A673 (cell line): ENCODE results near the gene FSIP1. TPM values are rescaled to one million over a fixed set of nuclear protein-coding genes. Genes with fewer than 3 reads are reported as not detected.

ENCODE experiments used
- BruUV-seq: library from RNA; stranded (reverse); fragments of 400-500 nt; replicated peaks from 2 replicates; lab custom pipeline; 2021; lab: Mats Ljungman, UMichigan
- CTCF ChIA-PET: fragments of 300-600 bp; sonication (Branson Sonifier 250); formaldehyde crosslinking; loops from one replicate; lab custom pipeline; 2022; ENCODE audit warnings: antibody characterized with exemption; lab: Charles Lee
- POLR2A ChIA-PET: fragments of 300-600 bp; sonication (Branson Sonifier 250); formaldehyde crosslinking; loops from one replicate; lab custom pipeline; 2022; ENCODE audit warnings: antibody characterized with exemption; ENCODE audit not compliant: low non-redundant PET; lab: Charles Lee
- DNase-seq: peaks from one replicate; pipeline ENCODE4 v3.0.0-alpha.2; 2015; ENCODE audit warnings: low spot score
- H3K27ac ChIP-seq: fragments of 200-600 bp; sonication (generic); 2 replicates; pipeline ENCODE4 v1.5.1; 2016; ENCODE audit warnings: mixed run types, low read depth, mild to moderate bottlenecking, mixed read lengths, antibody characterized with exemption, low read length; ENCODE audit not compliant: poor library complexity, severe bottlenecking
- H3K27me3 ChIP-seq: fragments of 200-600 bp; sonication (generic); replicated peaks from 2 replicates; pipeline ENCODE4 v1.6.1; 2017; ENCODE audit warnings: mixed run types, low read depth, mild to moderate bottlenecking, mixed read lengths, antibody characterized with exemption, low read length; ENCODE audit not compliant: insufficient read depth, poor library complexity
- H3K36me3 ChIP-seq: fragments of 200-600 bp; sonication (generic); 2 replicates; pipeline ENCODE4 v1.6.1; 2016; ENCODE audit warnings: mixed run types, mild to moderate bottlenecking, mixed read lengths, antibody characterized with exemption, low read length; ENCODE audit not compliant: insufficient read depth, poor library complexity, severe bottlenecking
- H3K4me1 ChIP-seq: fragments of 200-600 bp; sonication (generic); 2 replicates; pipeline ENCODE4 v1.6.1; 2017; ENCODE audit warnings: mixed run types, mild to moderate bottlenecking, mixed read lengths, antibody characterized with exemption, low read length; ENCODE audit not compliant: insufficient read depth, poor library complexity, severe bottlenecking
- H3K4me3 ChIP-seq: fragments of 200-600 bp; sonication (generic); 2 replicates; pipeline ENCODE4 v1.5.1; 2016; ENCODE audit warnings: low read depth, mixed run types, mild to moderate bottlenecking, mixed read lengths, low read length; ENCODE audit not compliant: poor library complexity, severe bottlenecking
- H3K9me3 ChIP-seq: fragments of 200-600 bp; sonication (generic); 2 replicates; pipeline ENCODE4 v1.6.1; 2016; ENCODE audit warnings: mixed run types, low read depth, mild to moderate bottlenecking, mixed read lengths, antibody characterized with exemption, low read length; ENCODE audit not compliant: poor library complexity, severe bottlenecking
- EZH2 ChIP-seq: fragments of 200-600 bp; sonication (generic); IDR thresholded peaks from 2 replicates; pipeline ENCODE4 v1.6.1; 2017; ENCODE audit warnings: borderline replicate concordance, low read depth, mild to moderate bottlenecking, mixed read lengths, antibody characterized with exemption, low read length; ENCODE audit not compliant: poor library complexity, severe bottlenecking
- intact Hi-C: fragments of 100-400 bp; cut with micrococcal nuclease; formaldehyde crosslinking; loops from one replicate; pipeline ENCODE4 v1.10.0; 2022; ENCODE audit not compliant: unreplicated experiment
- total RNA-seq: library from RNA; stranded (reverse); gene quantifications from 2 replicates; pipeline ENCODE4 v1.2.3, GENCODE V29; 2021
- TF ChIP-seq, protein P1 (sequence below): fragments of 300-800, 200-600 bp; sonication (generic); conservative IDR thresholded peaks from 2 replicates; pipeline ENCODE4 v1.5.1; 2017; ENCODE audit warnings: low read depth, mild to moderate bottlenecking, antibody characterized with exemption, low read length, moderate library complexity, mixed read lengths

Gene FSIP1
- total RNA-seq, 1 experiment from 2014 or later: 0.37 TPM

- H3K27me3 ChIP-seq: no peaks in the 10 kb centered on the region
- no peaks in the 10 kb centered on the region for H3K9me3 ChIP-seq
- H3K36me3 ChIP-seq: no peaks in the 10 kb centered on the region
- H3K4me1 ChIP-seq: no peaks in the 10 kb centered on the region
- intact Hi-C loops: no loop called here
- CTCF ChIA-PET: no interaction called here
- no TSS peak for BruUV-seq
- POLR2A ChIA-PET: no interaction called here
- H3K27ac ChIP-seq: no peak overlapping the region
- no peak for TF ChIP-seq EZH2
- TF ChIP-seq, protein P1, sequence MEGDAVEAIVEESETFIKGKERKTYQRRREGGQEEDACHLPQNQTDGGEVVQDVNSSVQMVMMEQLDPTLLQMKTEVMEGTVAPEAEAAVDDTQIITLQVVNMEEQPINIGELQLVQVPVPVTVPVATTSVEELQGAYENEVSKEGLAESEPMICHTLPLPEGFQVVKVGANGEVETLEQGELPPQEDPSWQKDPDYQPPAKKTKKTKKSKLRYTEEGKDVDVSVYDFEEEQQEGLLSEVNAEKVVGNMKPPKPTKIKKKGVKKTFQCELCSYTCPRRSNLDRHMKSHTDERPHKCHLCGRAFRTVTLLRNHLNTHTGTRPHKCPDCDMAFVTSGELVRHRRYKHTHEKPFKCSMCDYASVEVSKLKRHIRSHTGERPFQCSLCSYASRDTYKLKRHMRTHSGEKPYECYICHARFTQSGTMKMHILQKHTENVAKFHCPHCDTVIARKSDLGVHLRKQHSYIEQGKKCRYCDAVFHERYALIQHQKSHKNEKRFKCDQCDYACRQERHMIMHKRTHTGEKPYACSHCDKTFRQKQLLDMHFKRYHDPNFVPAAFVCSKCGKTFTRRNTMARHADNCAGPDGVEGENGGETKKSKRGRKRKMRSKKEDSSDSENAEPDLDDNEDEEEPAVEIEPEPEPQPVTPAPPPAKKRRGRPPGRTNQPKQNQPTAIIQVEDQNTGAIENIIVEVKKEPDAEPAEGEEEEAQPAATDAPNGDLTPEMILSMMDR: no peak
- no peak for DNase-seq
- H3K4me3 ChIP-seq: no peak overlapping the region
Observed at GRCh38 chr15:39625856-39626255, 156.8 kb downstream of the FSIP1 start.

- POLR2A ChIA-PET: no interaction called here
- no peaks in the 10 kb centered on the region for H3K4me1 ChIP-seq
- no peak overlapping the region for H3K4me3 ChIP-seq
- no TSS peak for BruUV-seq
- H3K27me3 ChIP-seq: no peaks in the 10 kb centered on the region
- no peaks in the 10 kb centered on the region for H3K36me3 ChIP-seq
- no peak for TF ChIP-seq EZH2
- TF ChIP-seq, protein P1: no peak
- H3K9me3 ChIP-seq: no peaks in the 10 kb centered on the region
- intact Hi-C loops: no loop called here
- H3K27ac ChIP-seq: no peak overlapping the region
- DNase-seq: no peak
- CTCF ChIA-PET: no interaction called here
Observed at GRCh38 chr15:39625451-39625850, 157.2 kb downstream of the FSIP1 start.

DNA sequence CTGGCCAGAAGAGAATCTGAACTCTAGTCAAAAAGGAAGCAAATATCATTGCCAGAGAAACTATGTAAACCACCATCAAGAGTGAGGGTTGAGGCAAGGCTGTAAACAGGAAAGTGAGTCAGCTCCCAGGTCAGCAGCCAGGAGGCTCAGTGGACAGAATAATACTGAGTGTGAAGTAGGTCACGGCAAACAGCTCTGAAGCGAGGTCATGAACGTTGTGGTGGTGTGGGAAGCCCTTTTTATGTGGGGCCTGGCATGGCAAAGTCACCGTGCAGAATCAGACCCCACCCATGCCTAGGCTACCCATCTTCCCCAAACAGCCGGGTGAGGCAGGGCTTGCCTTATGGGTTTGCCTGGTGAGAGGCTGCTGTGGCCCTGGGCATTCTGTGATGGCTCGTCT, 157.8 kb downstream of the FSIP1 start:
- TF ChIP-seq, protein P1: no peak
- no peak for TF ChIP-seq EZH2
- Histone ChIP-seq H3K4me3 (no peak overlapping the region), H3K9me3 (no peaks in the 10 kb centered on the region), H3K36me3 (no peaks in the 10 kb centered on the region), H3K27me3 (no peaks in the 10 kb centered on the region), H3K27ac (no peak overlapping the region), H3K4me1 (no peaks in the 10 kb centered on the region)
- CTCF ChIA-PET: no interaction called here
- intact Hi-C loops: no loop called here
- DNase-seq: no peak
- BruUV-seq: no TSS peak
- POLR2A ChIA-PET: no interaction called here
